Right atrium auricular region (tissue), 2 donors: ENCODE data around the gene SDC3. TPM values are rescaled to one million over a fixed set of nuclear protein-coding genes. Genes with fewer than 3 reads are reported as not detected.
"Not testable (repeated sequence)": the region's sequence is repeated elsewhere in the genome, so short reads cannot be mapped to it uniquely, and the experiment has no call there.

Experiments
- DNase-seq: peaks from one replicate; pipeline ENCODE4 v3.0.0-alpha.2; 2019; ENCODE audit warnings: low spot score
- H3K27ac ChIP-seq, 2 donors: fragments of 200-600 bp; sonication (generic); 1 replicate in 1 of 2; 2 replicates in 1 of 2; pipeline ENCODE4 v1.5.1; 2016 to 2019
- H3K27me3 ChIP-seq, 2 donors: fragments of 200-600 bp; sonication (generic); one replicate each; pipeline versions ENCODE4 v1.5.1 to v1.6.0; 2017 to 2019
- H3K36me3 ChIP-seq: fragments of 200-600 bp; sonication (generic); one replicate; pipeline ENCODE4 v1.5.1; 2016
- H3K4me1 ChIP-seq, 2 donors: fragments of 200-600 bp; sonication (generic); one replicate each; pipeline versions ENCODE4 v1.5.1 to v1.6.0; 2017 to 2019
- H3K4me3 ChIP-seq, 2 donors: fragments of 200-600 bp; sonication (generic); 1 replicate in 1 of 2; 2 replicates in 1 of 2; pipeline ENCODE4 v1.5.1; 2017 to 2019; ENCODE audit warnings: mild to moderate bottlenecking in 1 of 2, moderate library complexity in 1 of 2
- H3K9me3 ChIP-seq, 2 donors: fragments of 200-600 bp; sonication (generic); one replicate each; pipeline ENCODE4 v1.5.1; 2019
- total RNA-seq, 2 donors: library from RNA; depleted of rRNA; stranded (reverse); fragments of >200 nt; gene quantifications; one replicate each; pipeline ENCODE4 v1.1.0, GENCODE V29; 2016
- TF ChIP-seq, protein P1 (sequence below), 2 donors: fragments of 200-600 bp; sonication (generic); IDR thresholded peaks; one replicate each; pipeline ENCODE4 v1.5.1; 2019; ENCODE audit warnings: antibody characterized with exemption in 2 of 2

SDC3 gene
- total RNA-seq, 2 donors from 2014 or later = 15.9 to 43.8 TPM

DNA sequence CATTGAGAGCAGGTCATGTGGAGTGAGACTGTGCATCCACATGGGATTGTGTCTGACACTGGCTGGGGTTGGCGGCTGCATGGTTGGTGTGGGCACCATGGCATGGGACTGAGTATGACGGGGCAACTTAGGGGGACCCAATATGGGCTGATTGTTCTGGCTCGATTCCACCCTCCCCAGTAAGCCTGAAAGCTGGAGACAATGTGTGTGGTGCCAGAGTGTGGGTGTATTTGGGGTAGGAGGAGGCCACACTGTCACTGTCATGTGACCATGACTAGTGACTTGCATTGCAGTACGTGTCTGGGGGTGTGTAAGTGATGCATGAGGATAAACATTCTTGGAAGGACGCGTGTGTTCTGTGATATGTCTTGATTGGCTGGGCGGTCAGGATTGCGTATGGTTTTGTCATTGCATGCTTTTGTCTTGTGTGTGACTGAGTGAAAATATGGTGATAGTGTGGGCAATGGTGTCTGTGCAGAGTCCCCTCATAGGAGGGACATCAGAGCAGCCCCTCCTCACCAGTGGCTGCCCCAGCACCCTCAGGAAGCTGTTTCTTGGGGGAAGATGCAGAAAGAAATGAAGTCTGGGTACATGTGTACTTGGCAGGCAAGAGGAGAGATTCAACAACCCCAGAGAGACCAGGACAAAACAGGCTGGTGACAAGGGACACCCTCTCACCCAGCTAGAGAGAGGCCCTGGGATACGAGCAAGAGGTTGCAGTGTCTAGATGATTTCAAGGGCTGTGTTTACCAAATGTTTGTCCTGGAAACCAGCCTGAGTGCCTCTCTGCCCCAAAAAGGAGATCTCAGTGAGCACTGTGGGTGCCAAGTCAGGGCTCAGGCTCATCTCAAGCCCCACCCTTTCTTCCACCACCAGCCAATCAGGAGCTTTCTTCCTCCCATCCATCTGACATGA is 36.3 kb downstream of the SDC3 start:
- DNase-seq = no peak
- no peak overlapping the region for H3K4me3 ChIP-seq
- TF ChIP-seq, protein P1, sequence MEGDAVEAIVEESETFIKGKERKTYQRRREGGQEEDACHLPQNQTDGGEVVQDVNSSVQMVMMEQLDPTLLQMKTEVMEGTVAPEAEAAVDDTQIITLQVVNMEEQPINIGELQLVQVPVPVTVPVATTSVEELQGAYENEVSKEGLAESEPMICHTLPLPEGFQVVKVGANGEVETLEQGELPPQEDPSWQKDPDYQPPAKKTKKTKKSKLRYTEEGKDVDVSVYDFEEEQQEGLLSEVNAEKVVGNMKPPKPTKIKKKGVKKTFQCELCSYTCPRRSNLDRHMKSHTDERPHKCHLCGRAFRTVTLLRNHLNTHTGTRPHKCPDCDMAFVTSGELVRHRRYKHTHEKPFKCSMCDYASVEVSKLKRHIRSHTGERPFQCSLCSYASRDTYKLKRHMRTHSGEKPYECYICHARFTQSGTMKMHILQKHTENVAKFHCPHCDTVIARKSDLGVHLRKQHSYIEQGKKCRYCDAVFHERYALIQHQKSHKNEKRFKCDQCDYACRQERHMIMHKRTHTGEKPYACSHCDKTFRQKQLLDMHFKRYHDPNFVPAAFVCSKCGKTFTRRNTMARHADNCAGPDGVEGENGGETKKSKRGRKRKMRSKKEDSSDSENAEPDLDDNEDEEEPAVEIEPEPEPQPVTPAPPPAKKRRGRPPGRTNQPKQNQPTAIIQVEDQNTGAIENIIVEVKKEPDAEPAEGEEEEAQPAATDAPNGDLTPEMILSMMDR (IDR thresholded peaks at IDR 0.05) = no peak
- no peak overlapping the region for H3K27ac ChIP-seq
- peaks cover 0 to 12% of the 10 kb centered on the region in 2 donors for H3K4me1 ChIP-seq
- H3K9me3 ChIP-seq = peaks cover 0 to 13% of the 10 kb centered on the region in 2 donors
- peaks cover 32% of the 10 kb centered on the region for H3K36me3 ChIP-seq
- H3K27me3 ChIP-seq = no peaks in the 10 kb centered on the region

DNA sequence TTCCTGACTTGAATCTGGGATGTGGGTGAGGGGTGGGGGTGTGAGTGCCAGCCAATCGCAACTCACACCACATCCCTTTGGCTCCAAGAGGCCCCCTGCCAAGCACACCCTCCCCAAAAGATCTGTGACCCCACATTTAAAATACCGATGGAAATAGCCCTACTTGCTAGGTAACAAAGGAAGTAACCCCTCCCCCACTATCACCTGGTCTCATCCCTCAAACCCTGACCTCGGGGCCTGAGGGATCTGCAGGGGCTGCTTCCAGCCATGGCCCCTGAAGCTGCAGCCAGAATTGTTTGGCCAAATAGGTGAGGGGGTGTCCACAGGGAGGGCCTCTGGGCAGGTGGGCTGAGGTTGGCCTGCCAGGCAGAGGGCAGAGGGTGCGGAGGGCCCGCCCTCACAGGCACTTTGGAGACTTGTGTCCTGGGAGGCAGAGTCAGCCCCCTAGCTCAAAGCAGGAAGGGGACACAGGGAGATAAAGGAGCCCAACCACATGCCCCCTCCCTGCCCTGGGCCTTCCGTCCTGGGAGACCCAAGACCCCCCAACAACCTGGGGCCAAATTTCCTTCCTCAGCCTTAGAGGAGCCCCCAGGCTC is 37.2 kb downstream of the SDC3 start:
- TF ChIP-seq, protein P1 (IDR thresholded peaks at IDR 0.05) = no peak
- no peak overlapping the region for H3K27ac ChIP-seq
- DNase-seq = no peak
- H3K9me3 ChIP-seq = peaks cover 0 to 13% of the 10 kb centered on the region in 2 donors
- no peak overlapping the region for H3K4me3 ChIP-seq
- H3K27me3 ChIP-seq = no peaks in the 10 kb centered on the region
- H3K36me3 ChIP-seq = peaks cover 27% of the 10 kb centered on the region
- H3K4me1 ChIP-seq = peaks cover 0 to 3% of the 10 kb centered on the region in 2 donors

DNA sequence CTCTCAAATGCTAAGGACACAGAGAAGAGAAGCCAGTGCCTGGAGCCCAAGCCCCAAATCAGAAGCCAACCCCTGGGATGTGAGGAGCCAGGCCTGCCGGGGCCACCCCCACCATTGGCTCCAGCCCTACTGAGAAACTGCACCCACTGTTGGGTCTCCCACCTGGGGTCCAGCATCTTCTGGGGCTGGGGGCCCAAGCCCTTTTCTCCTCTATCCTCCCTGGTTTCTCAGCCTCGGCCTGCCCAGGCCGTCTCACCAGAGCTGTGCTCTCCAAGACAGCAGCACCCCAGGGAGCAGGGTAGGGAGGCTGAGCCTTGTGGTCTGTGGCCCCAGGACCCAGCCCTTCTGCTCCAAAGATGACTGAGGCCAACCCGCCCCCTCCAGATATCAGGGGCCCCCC is 37.9 kb downstream of the SDC3 start:
- TF ChIP-seq, protein P1 (IDR thresholded peaks at IDR 0.05) = no peak
- Histone ChIP-seq H3K27ac (no peak overlapping the region), H3K9me3 (peaks cover 0 to 13% of the 10 kb centered on the region in 2 donors), H3K27me3 (no peaks in the 10 kb centered on the region), H3K4me3 (no peak overlapping the region), H3K4me1 (no peaks in the 10 kb centered on the region), H3K36me3 (peaks cover 26% of the 10 kb centered on the region)
- no peak for DNase-seq

DNA sequence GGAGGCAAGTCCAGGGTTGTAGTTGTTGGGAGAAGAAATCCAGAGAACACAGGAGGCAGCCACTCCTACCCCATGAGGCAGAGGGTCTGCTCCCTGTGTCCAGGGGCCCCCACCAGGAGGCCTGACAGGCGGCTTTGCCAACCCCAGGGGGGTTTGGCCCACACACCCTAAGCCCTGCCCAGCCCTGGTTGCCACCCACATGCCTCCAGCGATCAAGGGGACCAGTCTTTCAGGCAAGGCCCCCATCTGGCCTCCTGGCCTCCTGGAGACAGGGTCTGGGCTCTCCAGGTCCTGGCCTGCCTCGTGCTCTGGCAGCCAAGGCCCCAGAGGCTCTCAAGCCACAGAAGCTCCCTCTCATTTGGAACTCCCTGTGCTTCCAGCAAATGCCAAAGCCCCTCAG is 38.5 kb downstream of the SDC3 start:
- Histone ChIP-seq H3K4me3 (no peak overlapping the region), H3K36me3 (peaks cover 26% of the 10 kb centered on the region), H3K4me1 (no peaks in the 10 kb centered on the region), H3K9me3 (peaks cover 0 to 13% of the 10 kb centered on the region in 2 donors), H3K27ac (no peak overlapping the region), H3K27me3 (no peaks in the 10 kb centered on the region)
- TF ChIP-seq, protein P1 (IDR thresholded peaks at IDR 0.05) = no peak
- DNase-seq = no peak

DNA sequence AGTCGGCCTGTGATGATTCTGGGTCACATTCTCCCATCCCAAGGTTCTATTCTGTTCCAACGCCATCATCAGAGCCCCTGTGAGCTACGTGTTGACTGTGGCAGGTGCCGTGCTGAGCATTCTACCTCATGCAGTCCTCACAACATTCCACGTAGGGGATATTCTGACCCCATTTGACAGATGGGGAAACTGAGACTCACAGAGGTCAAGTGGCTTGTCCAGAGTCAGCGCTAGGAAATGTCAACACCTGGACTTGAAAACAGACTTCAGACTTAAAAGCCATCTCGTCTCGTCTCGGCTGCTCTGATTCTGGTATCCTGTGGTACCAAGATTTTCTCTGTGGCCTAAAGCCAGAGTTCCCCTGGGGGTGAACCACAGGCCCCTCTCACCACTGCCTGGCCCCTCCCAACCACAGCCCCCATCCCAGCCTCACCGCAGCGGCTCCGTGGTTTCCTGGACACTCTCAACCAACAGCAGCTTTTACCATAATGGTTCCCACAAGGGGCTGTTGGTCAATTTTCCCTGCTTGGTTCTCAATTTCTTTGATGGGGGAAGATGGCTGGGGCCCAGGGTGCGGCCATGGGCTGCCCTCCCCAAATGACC is 39.6 kb downstream of the SDC3 start:
- TF ChIP-seq, protein P1 (IDR thresholded peaks at IDR 0.05) = no peak
- no peak for DNase-seq
- no peaks in the 10 kb centered on the region for H3K27me3 ChIP-seq
- H3K27ac ChIP-seq = no peak overlapping the region
- H3K4me1 ChIP-seq = no peaks in the 10 kb centered on the region
- H3K9me3 ChIP-seq = peaks cover 0 to 13% of the 10 kb centered on the region in 2 donors
- peaks cover 21% of the 10 kb centered on the region for H3K36me3 ChIP-seq
- H3K4me3 ChIP-seq = no peak overlapping the region

DNA sequence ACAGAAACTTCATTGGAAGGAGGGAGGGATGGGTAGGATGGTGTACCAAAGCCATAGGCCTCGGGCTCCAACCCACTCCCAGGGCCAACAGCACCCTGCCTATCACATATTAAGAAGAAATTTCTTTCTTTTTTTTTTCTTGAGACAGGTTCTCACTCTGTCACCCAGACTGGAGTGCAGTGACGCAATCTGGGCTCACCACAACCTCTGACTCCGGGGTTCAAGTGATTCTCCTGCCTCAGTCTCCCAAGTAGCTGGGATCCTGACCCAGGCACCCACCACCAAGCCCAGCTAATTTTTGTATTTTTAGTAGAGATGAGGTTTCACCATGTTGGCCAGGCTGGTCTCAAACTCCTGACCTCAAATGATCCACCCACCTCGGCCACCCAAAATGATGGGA is 40.5 kb downstream of the SDC3 start:
- not testable (repeated sequence) for DNase-seq, H3K27me3 ChIP-seq, H3K4me3 ChIP-seq, H3K9me3 ChIP-seq, H3K4me1 ChIP-seq, H3K27ac ChIP-seq
- H3K36me3 ChIP-seq = peaks cover 12% of the 10 kb centered on the region
